NCI-H510A treated with DMSO at 0.1 percent for 48 hours (cell line): Measurements from ENCODE around the gene NPC1.
"Not testable (repeated sequence)": the region's sequence is repeated elsewhere in the genome, so short reads cannot be mapped to it uniquely, and the experiment has no call there.

Source experiments
- DNase-seq: peaks from one replicate; lab custom pipeline; 2025; lab: John Stamatoyannopoulos, UW

Gene NPC1

DNA sequence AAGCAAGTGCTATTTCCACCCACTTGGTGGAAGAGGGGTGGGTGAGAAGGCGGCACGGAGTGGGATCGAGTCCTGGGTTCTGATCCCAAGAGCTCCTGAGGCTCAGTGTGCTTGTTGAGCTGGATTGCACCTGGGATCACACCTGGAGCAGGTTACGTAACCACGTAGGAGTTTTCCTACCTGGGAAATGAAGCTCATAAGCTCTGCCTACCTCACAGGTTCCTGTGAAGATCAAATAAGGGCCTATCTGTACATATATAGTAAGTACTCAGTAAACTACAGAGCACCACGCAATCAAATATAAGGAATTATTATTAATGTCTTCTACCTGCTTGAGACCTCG, 11.0 kb downstream of the NPC1 start:
- DNase-seq: peak; percentile 26

DNA sequence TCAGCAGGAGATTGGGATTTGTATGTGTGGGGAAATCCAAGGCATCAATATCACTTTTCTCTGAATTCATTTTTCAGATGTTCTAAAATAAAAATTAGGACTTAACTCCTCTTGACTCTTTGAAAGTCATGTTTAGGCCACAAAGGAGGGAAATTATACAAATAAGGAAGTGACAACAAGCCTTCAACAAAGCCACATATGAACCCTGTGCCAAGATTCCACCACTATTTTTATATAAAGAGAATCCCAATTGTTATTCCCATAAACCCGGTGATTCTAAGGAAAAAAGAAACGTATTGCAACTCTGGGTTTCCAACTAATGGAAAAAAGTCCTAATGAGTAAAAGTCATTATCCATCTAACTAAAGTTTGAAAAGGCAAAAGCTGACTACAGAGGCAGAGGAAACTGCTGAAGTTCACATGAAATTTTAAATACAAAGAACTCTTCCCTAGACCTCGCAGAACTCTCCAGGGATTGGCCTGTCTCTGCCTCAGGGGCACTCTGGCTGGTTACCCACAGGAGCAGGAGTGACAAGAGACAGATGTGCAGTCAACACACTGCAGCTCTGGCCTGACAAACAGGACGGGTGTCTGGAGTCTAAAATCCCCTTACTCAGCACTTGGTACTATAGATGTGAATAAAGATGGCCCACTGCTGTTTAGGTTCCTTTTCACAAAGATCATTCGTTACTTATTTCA, 11.5 kb downstream of the NPC1 start:
- DNase-seq: no peak

DNA sequence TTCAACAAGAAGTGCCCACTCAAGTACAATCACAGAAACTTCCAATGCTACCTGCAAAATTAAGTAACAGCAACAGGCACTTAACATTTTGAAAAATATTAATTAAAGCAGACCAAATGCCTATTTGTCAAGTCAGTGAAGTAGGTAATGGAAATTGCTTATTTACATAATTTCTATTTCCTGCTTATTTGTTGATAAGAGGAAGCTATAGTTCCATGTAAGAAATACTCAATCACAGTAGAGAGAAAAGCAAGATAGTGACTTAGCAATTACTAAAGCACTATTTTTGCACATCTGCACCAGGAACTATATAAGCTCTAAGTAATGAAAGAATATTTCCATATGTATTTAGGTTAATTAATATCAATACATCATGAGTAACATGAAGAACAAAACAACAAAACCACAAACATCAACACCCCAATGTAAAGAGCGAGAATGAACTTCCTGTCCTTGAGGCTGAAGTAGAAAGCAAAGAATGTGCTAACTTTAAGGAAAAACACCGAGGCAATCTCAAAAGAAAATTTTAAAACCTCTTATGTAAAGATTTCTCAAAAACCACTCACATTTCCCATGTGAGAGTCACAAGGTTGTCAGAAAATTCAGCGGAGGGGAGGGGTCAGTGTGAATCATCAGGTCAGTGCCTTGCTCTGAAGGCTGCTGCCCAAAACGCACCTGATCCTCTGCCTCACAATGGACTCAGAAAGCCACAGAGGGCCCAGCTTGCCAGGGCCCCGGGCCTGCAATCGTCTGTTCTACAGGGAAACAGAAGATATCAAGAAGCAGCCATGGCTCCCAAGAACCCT, 12.5 kb downstream of the NPC1 start:
- no peak for DNase-seq

DNA sequence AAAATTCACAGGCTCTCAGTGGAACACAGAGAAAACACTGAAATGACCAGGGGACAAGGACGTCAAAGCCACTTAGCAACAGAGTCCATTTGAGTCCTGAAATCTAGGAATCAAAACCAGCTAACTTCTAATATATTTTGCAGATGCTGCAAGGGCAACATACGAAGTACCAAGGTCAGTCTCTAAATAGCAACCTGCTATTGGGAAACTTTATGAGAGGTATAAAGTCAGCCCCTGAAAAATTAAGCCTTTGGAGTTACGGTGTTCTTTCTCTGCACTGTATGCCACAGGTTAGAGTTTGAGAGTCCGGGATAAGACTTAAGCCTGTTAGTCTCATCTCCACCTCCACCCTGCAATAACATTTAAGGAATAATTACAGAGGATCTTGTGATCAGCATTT, 13.3 kb downstream of the NPC1 start:
- no peak for DNase-seq

DNA sequence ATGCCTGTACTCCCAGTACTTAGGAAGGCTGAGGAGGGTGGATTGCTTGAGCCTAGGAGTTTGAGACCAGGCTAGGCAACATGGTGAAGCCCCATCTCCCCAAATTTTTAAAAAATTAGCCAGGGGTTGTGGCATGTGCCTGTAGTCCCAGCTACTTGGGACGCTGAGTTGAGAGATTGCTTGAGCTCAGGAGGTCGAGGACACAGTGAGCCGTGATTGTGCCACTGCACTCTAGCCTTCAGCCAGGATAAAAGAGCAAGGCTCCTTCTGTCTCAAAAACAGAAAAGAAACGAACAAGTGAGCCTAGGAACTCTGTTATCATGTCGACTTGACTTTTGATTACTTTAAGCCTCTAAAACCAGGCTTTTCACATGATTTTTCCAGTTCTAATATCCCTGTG, 13.7 kb downstream of the NPC1 start:
- no peak for DNase-seq

DNA sequence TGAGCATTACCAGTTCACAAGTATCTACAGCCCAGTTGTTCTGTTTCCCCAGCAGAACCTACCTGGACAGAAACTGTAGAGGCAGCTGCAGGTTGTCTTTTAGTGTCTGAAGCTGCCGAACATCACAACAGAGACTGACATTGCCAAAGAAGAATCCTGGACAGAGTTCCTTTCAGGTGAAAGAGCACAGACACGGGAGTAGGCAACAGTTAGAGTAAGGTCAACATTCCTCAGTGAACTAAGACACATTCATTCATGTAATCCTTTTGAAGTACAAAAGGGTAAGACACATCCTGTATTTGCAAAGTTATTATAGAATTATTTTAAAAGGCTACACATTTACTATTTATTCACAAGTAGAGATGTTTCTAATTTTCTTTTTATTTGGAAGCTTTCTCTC, 14.3 kb downstream of the NPC1 start:
- DNase-seq: no peak

DNA sequence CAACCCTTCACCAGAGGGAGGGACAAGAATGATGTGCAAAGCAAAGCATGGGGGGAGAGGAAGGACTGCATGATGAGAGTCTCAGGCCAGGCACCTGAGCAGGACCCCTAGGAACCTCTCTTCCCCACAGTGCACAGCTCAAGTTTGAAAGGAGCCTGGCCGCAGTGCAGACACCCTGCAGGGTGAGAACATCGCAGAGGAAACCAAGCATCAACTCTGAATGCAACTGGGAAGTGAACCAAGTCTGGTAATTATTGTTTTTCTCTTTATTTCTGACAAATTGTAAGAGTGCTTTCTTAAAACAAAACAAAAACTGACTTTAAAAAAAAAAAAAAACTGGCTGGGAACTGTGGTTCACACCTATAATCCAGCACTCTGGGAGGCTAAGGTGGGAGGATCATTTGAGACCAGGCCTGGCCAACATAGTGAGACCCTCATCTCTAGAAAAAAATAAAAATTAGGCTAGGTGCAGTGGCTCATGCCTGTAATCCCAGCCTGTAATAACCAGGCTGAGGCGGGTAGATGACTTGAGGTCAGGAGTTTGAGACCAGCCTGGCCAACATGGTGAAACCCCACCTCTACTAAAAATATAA, 15.3 kb downstream of the NPC1 start:
- DNase-seq: no peak

DNA sequence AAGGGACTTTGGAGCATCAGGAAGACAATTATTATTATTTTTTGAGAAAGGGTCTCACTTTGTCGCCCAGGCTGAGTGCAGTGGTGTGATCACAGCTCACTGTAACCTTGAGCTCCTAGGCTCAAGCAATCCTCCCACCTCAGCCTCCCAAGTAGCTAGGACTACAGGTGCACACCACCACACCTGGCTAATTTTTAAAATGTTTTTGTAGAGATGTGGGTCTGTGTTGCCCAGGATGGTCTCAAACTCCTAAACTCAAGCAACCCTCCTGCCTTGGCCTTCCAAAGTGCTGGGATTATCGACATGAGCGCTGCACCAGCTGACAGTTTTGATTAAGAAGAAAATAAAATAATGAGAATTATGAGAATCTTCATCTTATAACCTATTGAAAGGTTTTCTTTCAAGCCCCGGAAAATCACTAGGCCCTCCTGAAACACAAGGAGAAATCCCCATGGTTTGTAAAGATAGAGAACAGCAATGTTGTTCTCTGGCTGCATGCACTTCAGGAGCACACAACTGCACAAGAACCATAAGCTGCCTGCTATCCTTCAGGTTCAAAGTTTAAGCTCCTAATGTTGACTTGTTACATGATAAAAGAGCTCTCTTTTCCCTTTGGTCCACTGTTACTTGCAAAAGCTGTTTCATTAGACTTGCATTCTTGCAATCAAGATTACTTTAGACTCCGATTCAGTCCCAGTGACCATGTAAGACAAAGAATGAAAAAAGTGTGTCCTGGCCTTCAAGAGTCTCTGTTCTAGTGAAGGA, 16.8 kb downstream of the NPC1 start:
- no peak for DNase-seq

DNA sequence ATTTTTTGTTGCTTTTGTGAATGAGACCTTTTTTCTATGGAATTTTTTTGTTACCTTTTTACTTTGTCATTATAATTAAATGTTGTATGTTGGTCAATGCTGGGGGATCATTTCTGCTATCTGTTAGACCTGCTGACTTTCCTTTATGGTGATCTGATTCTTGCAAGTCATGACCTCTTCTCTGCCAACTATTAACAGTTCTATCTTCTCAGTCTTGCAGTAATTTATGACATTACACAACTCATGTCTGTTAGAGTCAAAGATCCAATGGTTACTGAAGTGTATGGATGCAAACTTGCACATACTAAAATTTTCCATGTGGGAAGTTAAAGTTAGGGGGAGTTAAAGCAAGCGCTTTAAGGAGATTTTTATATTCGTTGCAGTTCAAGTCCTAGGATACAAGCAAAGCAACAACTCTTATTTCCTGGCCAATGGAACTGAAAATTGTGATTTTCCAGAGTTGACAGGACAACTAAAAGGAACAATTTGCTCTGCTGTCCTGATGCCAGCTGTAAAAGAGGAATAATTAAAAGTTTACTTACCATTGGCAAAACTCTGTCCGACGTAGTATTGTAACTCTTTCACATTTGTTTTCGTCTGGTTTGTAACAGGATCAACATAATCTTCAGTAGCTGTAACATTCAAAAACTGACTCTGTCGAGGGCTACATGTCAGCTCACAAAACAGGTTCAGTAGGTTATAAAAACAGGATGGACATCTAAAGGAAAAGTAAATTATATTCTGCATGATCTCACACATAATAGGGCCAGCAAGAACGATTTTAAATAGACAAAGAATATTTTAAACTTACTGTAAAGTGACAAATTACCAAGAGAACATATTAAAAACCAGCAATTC, 17.8 kb downstream of the NPC1 start:
- no peak for DNase-seq

DNA sequence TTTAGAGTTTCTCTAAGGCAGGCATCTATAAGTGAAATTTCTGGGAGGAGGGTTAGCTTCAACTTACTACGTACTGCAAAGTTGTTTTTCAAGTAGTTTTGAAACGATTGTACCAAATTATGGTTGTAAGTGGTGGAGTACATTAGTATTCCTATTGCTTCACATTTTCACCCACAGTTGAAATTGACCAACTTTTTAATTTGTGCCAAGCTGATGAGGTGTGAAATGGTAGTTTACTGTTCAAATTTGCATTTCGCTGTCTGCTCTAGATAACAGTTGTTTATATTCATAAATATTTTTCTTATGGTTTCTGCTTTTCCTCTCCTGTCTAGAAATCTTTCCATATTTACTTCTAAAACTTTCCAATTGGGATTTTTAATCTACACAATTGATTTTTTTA, 18.6 kb downstream of the NPC1 start:
- no peak for DNase-seq

DNA sequence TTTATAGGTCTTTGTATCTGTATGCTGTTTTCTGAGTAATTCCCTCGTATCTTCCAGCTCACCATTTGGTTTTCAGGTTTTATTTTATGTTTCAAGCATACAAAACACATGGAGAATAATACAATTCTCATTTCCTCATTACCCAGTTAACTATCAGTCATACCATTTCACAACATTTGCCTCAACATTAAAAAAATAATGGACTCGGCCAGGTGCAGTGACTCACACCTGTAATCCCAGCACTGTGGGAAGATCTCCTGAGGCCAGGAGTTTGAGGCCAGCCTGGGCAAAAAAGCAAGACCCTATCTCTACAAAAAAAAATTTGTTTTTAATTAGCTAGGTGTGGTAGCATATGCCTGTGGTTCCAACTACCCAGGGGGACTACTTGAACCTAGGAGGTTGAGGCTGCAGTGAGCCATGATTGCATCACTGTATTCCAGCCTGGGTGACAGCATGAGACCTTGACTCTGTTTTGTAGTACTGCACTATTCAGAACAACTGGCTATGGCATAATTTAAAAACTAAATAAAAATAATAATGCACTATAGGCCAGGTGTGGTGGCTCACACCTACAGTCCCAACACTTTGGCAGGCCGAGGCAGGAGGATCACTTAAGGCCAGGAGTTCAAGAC, 20.3 kb downstream of the NPC1 start:
- no peak for DNase-seq

DNA sequence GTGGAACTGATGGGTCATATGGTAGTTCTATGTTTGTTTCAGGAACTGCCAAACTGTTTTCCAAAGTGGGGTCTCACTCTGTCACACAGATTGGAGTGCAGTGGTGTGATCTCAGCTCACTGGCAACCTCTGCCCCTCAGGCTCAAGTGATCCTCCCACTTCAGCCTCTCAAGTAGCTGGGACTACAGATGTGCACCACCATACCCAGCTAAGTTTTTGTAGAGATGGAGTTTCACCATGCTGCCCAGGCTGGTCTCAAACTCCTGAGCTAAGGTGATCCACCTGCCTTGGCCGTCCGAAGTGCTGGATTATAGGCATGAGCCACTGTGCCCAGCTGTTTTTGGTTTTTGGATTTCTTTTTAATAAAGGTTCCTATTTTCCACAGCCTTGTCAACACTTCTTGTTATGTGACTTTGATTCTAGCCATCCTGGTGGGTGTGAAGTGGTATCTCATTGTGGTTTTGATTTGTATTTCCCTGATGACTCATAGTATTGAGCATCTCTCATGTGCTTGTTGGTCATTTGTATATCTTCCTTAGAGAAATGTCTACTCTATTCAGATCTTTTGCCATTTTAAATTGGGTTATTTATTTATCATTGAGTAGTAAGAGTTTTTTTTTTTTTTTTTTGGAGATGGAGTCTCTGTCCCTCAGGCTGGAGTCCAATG, 22.8 kb downstream of the NPC1 start:
- DNase-seq: no peak

DNA sequence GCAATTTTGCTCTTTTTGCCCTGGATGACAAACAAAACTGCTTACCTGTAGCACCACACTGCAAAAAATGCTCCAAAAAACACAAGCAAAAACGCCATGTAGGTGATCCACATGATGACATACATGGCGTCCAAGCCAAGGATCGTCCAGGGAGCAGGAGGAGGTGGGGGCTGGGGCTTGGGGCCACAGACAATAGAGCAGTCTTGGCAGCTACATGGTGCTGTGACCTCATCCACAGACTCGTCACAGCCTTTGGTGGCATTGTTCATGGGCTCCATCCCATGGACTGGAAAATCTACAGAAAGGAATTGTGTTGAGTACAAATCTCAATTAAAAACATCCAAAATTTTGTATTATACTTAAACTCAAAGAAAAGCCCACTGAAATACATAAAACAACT, 26.1 kb downstream of the NPC1 start:
- DNase-seq: no peak

DNA sequence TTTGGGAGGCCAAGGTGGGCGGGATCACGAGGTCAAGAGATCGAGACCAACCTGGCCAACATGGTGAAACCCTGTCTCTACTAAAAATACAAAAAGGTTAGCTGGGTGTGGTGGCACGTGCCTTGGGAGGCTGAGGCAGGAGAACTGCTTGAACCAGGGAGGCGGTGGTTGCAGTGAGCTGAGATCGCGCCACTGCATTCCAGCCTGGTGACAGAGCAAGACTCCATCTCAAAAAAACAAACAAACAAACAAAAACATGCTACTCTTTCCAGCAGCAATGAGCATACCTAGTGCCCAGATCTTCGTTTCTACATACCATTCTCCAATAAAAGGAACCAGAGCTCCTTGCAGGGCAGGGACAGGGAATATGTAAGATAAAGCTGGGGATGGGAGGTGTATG, 28.8 kb downstream of the NPC1 start:
- not testable (repeated sequence) for DNase-seq

DNA sequence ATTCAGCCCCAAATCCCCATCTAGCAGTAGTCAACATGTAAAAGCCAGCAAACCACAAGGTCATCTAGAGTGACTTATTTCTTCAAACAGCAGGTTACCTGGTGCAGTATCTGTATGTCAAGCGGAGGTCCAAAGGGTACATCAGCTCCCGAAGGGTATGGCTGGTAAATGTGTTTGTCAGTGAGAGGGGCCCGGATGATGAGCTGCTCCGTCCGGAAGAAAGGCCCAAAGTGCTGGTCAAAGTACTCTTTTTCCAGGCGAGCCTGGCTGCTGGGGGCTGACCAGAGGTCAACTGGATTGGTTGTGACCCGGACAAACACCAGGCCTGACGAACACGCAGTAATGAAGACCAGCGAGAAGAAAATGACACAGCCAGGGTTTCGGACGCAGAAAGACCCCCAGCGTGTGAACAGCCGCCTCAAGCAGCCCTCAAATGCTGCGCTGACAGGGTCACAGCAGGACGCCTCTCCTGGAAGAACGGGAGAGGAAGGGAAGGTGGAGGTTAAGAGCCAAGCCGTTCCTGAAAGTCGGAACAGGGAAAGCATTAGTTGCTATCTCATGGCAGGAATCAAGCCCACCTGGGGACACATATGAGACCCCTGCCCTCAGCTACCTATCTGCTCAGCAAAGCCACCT, 30.0 kb downstream of the NPC1 start:
- DNase-seq: no peak

DNA sequence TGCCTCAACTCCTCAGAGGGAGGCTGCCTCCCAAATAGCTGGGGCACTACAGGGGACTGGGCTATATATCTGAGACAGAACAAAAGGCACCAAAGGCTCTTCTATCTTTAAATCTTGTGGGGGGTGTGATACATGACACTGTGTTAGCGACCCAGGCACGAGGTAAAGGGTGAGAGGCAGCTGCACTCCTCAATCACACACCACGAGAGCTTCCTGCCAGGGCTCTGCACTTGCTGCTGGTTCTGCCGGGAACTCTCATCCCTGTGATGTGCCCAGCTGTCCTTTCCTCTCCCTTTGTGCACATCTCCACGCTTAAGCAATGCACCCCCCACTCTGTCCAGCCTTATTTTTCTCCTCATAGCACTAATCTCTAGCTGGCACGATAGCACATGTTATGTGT, 32.4 kb downstream of the NPC1 start:
- DNase-seq: no peak

DNA sequence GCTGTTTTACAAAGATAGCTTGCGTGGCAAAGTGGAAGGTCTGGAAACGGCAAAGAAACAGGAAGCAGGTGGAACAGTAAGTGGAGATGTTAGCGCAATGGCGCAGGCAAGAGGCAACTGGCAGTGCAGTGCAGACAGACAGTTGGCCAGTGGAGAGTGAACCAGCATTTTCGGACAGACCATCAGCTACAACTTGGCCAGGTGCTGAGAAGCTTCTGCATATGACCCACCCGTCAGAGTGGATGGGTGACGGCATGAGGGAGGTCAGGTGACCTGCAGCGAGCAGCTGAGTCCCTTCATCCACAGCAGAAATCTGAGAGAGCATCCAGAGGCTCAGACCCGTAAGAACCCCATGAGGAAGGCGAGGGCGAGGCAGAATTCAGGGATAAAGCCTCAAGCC, 33.8 kb downstream of the NPC1 start:
- no peak for DNase-seq

DNA sequence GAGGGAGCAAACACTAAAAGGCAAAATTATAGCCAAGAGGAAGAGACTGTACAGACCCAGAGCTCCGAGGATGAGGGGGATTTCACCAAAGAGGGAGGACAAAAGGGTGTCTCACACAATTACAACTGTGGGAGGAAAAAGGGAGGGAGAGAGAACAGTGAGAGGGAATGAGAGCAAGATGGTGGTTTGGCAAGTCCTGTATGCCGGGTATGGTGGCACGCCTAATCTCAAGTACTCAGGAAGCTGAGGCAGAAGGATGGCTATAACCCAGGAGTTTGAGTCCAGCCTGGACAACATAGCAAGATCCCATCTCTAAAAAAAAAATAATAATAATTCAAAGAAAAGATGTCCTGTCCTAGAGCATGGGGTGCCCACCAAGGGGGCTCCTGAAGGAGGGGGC, 34.3 kb downstream of the NPC1 start:
- no peak for DNase-seq

DNA sequence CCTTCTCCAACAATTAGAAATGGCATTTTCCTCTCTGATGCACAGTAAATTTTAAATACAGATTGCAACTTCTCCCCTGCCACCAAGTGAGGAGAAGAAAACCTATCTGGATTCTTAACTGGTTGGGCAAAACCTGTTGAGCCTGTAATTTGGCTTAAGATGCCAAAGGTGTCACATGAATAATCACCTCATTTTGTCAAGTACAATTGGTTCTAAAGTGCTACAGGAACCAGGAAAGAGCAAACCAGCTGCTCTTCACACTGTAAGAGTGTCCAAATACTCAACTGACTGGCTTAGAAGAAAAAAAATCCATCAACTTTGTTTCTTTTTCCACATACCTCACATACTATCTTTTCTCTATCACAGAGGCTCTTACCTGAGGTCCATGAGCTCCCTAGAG, 35.4 kb downstream of the NPC1 start:
- peak; percentile 3 for DNase-seq

DNA sequence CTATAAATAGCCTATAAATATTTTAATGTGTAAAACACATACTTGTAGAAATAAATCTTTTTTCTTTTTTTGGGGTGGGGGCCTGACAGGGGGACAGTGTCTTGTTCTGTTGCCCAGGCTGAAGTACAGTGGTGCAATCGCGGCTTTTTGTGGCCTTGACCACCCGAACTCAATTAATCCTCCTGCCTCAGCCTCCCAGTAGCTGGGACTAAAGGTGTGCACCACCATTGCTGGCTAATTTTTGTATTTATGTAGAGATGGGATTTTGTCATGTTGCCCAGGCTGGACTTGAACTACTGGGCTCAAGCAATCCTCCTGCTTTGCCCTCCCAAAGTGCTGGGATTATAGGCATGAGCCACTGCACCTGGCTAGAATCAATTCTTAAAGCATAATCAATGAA, 37.6 kb downstream of the NPC1 start:
- DNase-seq: no peak
